GM12878 (cell line): ENCODE results near the gene ITPKB. TPM values are rescaled to one million over a fixed set of nuclear protein-coding genes. Genes with fewer than 3 reads are reported as not detected.

Experiments
- ATAC-seq: fragments of 200-7000 bp; cut with Tn5 transposase; 3 replicates; pipeline ENCODE4 v1.9.1; 2020; ENCODE audit warnings: mild to moderate bottlenecking, moderate library complexity
- BruUV-seq: library from RNA; stranded (reverse); fragments of 400-500 nt; replicated peaks from 2 replicates; lab custom pipeline; 2021; lab: Mats Ljungman, UMichigan
- CTCF ChIA-PET: fragments of 300-600 bp; sonication (Branson Sonifier 250); formaldehyde crosslinking; extraction: SDS; loops from one replicate; lab custom pipeline; 2021; ENCODE audit warnings: inconsistent platforms; lab: Yijun Ruan, JAX
- POLR2A ChIA-PET: fragments of 350-600 bp; formaldehyde crosslinking; extraction: SDS; loops from one replicate; lab custom pipeline; 2021; ENCODE audit warnings: inconsistent platforms; lab: Charles Lee
- RAD21 ChIA-PET: fragments of 300-600 bp; sonication (Branson Sonifier 250); formaldehyde crosslinking; loops from one replicate; lab custom pipeline; 2023; ENCODE audit warnings: antibody characterized with exemption; ENCODE audit not compliant: unreplicated experiment; lab: Charles Lee
- SMC1A ChIA-PET: fragments of 300-600 bp; sonication (Branson Sonifier 250); formaldehyde crosslinking; loops from one replicate; lab custom pipeline; 2023; ENCODE audit not compliant: unreplicated experiment, uncharacterized antibody; lab: Charles Lee
- DNase-seq: peaks from one replicate; pipeline ENCODE4 v3.0.0-alpha.2; 2011; ENCODE audit warnings: low read depth, low spot score
- FAIRE-seq: peaks from 3 replicates; lab custom pipeline; 2011; peaks lifted over from hg19 to GRCh38; lab: Jason Lieb, UNC
- H2AFZ ChIP-seq: 2 replicates; pipeline ENCODE4 v1.6.0; 2011; ENCODE audit warnings: low read depth, low read length, control low read depth; ENCODE audit not compliant: control insufficient read depth
- H3K27ac ChIP-seq: 2 replicates; pipeline ENCODE4 v1.5.1; 2011; ENCODE audit warnings: control low read depth; ENCODE audit not compliant: control insufficient read depth, insufficient read depth
- H3K27me3 ChIP-seq, 2 experiments: replicated peaks in 1 of 2; 2 replicates each; pipeline versions ENCODE4 v1.6.0 to v1.6.1; 2011; ENCODE audit warnings: low read length in 1 of 2; ENCODE audit not compliant: control insufficient read depth in 2 of 2, insufficient read depth in 2 of 2
- H3K36me3 ChIP-seq, 2 experiments: 2 replicates each; pipeline ENCODE4 v1.5.1; 2011; ENCODE audit warnings: low read length in 1 of 2; ENCODE audit not compliant: control insufficient read depth in 2 of 2, insufficient read depth in 2 of 2
- H3K4me1 ChIP-seq: 2 replicates; pipeline ENCODE4 v1.6.1; 2011; ENCODE audit warnings: mild to moderate bottlenecking, low read length, moderate library complexity, mixed read lengths; ENCODE audit not compliant: control insufficient read depth, insufficient read depth
- H3K4me2 ChIP-seq: 2 replicates; pipeline ENCODE4 v1.6.0; 2011; ENCODE audit warnings: control low read depth; ENCODE audit not compliant: control insufficient read depth, insufficient read depth
- H3K4me3 ChIP-seq: fragments of 200-600 bp; sonication (generic); 2 replicates; pipeline ENCODE4 v1.5.1; 2016
- H3K79me2 ChIP-seq: 2 replicates; pipeline ENCODE4 v1.6.0; 2011; ENCODE audit warnings: low read length; ENCODE audit not compliant: control insufficient read depth, insufficient read depth
- H3K9ac ChIP-seq: 2 replicates; pipeline ENCODE4 v1.8.0; 2011; ENCODE audit warnings: low read length, control low read depth, mixed read lengths; ENCODE audit not compliant: control insufficient read depth, insufficient read depth
- H3K9me3 ChIP-seq: replicated peaks from 3 replicates; pipeline ENCODE4 v1.5.1; 2011; ENCODE audit warnings: mild to moderate bottlenecking, low read length; ENCODE audit not compliant: control insufficient read depth, insufficient read depth
- H4K20me1 ChIP-seq: 2 replicates; pipeline ENCODE4 v1.6.0; 2011; ENCODE audit not compliant: control insufficient read depth, insufficient read depth
- ESRRA ChIP-seq: IDR thresholded peaks from 2 replicates; pipeline ENCODE4 v1.6.1; 2012; ENCODE audit warnings: mild to moderate bottlenecking, low read length, improper control_type of control experiment
- MAX ChIP-seq: IDR thresholded peaks from 2 replicates; pipeline ENCODE4 v1.6.1; 2012; ENCODE audit warnings: low read depth, low read length, improper control_type of control experiment
- MLLT1 ChIP-seq: fragments of 450-650 bp; IDR thresholded peaks from 2 replicates; pipeline ENCODE4 v1.6.1; 2016; ENCODE audit warnings: mild to moderate bottlenecking
- NFYA ChIP-seq: IDR thresholded peaks from 2 replicates; pipeline ENCODE4 v1.6.1; 2011; ENCODE audit warnings: low read depth, mild to moderate bottlenecking, low read length, improper control_type of control experiment, borderline replicate concordance
- POU2F2 ChIP-seq: IDR thresholded peaks from 3 replicates; pipeline ENCODE4 v1.6.1; 2011; ENCODE audit warnings: low read depth, mild to moderate bottlenecking, low read length, borderline replicate concordance
- PRDM15 ChIP-seq: fragments of 450-650 bp; formaldehyde crosslinking; IDR thresholded peaks from 2 replicates; pipeline ENCODE4 v1.4.0; 2020; ENCODE audit warnings: mild to moderate bottlenecking, moderate library complexity
- RELB ChIP-seq: fragments of 450-650 bp; IDR thresholded peaks from 2 replicates; pipeline ENCODE4 v1.6.1; 2017; ENCODE audit warnings: low read depth, mild to moderate bottlenecking, moderate library complexity
- SMC3 ChIP-seq: IDR thresholded peaks from 2 replicates; pipeline ENCODE4 v1.6.1; 2011; ENCODE audit warnings: low read length, improper control_type of control experiment, borderline replicate concordance
- SP1 ChIP-seq: IDR thresholded peaks from one replicate; pipeline ENCODE4 v1.6.1; 2011; ENCODE audit warnings: low read depth, low read length
- SUPT20H ChIP-seq: IDR thresholded peaks from 2 replicates; pipeline ENCODE4 v1.6.1; 2011; ENCODE audit warnings: low read depth, mild to moderate bottlenecking, low read length, moderate library complexity, borderline replicate concordance; ENCODE audit not compliant: control insufficient read depth
- TBL1XR1 ChIP-seq: IDR thresholded peaks from 2 replicates; pipeline ENCODE4 v1.6.1; 2012; ENCODE audit warnings: low read depth, low read length, improper control_type of control experiment
- ZBTB33 ChIP-seq: fragments of 450-650 bp; IDR thresholded peaks from 2 replicates; pipeline ENCODE4 v1.6.1; 2017; ENCODE audit warnings: mild to moderate bottlenecking
- whole genome bisulfite sequencing: methylation state at CpG from one replicate; pipeline ENCODE4 v1.1.6; 2016; ENCODE audit warnings: low lambda C conversion rate; ENCODE audit not compliant: insufficient replicate concordance, insufficient coverage; ENCODE audit errors: missing lambda C conversion rate; 5-methylcytosine and 5-hydroxymethylcytosine counted together
- in situ Hi-C: fragments of 300-500 bp; cut with MboI; formaldehyde crosslinking; loops from 9 replicates; pipeline ENCODE4 v1.14.3; 2018; ENCODE audit warnings: mixed read lengths
- intact Hi-C: fragments of 100-400 bp; cut with micrococcal nuclease; formaldehyde crosslinking; loops from one replicate; pipeline ENCODE4 v1.14.2; 2022; ENCODE audit not compliant: unreplicated experiment
- polyA plus RNA-seq, 11 experiments: library from polyadenylated mRNA; depleted of rRNA in 4 of 11; unstranded in 6 of 11; stranded (reverse) in 5 of 11; fragments of >200 nt; fragmentation: Nextera tagmentation in 4 of 11; fragmentation: Illumina TruSeq in 1 of 11; extraction: Ambion mirVana in 4 of 11; extraction: Trizol in 1 of 11; gene quantifications; 1 replicate in 1 of 11; 2 replicates in 10 of 11; pipeline versions ENCODE4 v1.2.1 to v1.2.3, GENCODE V29; 2011 to 2016; ENCODE audit warnings: inconsistent platforms in 2 of 11, missing spikeins in 2 of 11, low read depth in 1 of 11
- total RNA-seq, 4 experiments: library from RNA; depleted of rRNA in 3 of 4; stranded (reverse); fragments of >200 nt in 3 of 4; fragmentation: Illumina TruSeq in 1 of 4; extraction: Trizol in 1 of 4; gene quantifications; 2 replicates each; pipeline versions ENCODE4 v1.2.1 to v1.2.3, GENCODE V29; 2013 to 2021

ITPKB gene
- total and polyA plus RNA-seq, 10 of the 15 experiments (the other 5 are each of a cell fraction or from before 2014, with no cell fraction given), result 1.3 to 38.7 (median 12.9) TPM

GRCh38 chr1:226674892-226675714 lies 64.0 kb downstream of the ITPKB start:
- H3K27ac ChIP-seq, result peak overlapping the region; percentile 67
- ChIA-PET SMC1A (interaction anchor here (0.6 to 8.6 kb wide), 6 partner anchors 13 to 152 kb away, joined by 3 to 67 read pairs (median 8); no protein-coding TSS in a partner anchor), CTCF (interaction anchor here (1.7 kb wide), 1 partner anchor 12 kb away, joined by 9 read pairs; no protein-coding TSS in a partner anchor), POLR2A (interaction anchor here (1.2 kb wide), 1 partner anchor 23 kb away, joined by 5 read pairs; no protein-coding TSS in a partner anchor), RAD21 (interaction anchor here (1.2 to 2.7 kb wide), 2 partner anchors 13 to 23 kb away, joined by 3 to 11 read pairs; no protein-coding TSS in a partner anchor)
- no peaks in the 10 kb centered on the region for H3K9me3 ChIP-seq
- DNase-seq, result peak; percentile 71
- BruUV-seq, result no TSS peak
- H3K4me3 ChIP-seq, result peak overlapping the region; percentile 24; the same call in 1 of the 2 replicates
- no peak overlapping the region; the same call in 1 of the 2 replicates for H2AFZ ChIP-seq
- no peaks in the 10 kb centered on the region for H3K27me3 ChIP-seq
- peak overlapping the region; percentile 37 for H3K9ac ChIP-seq
- peaks cover 30% of the 10 kb centered on the region for H3K79me2 ChIP-seq
- H4K20me1 ChIP-seq, result 0 out of 2 replicates have a peak, but pooled peaks cover 2% of the 10 kb centered on the region
- FAIRE-seq, result peak; percentile 18
- peak; percentile 79 for ATAC-seq
- peaks cover 2 to 3% of the 10 kb centered on the region in 2 experiments; a peak in 3 of 4 replicates for H3K36me3 ChIP-seq
- in situ Hi-C loops (no loop called here), intact Hi-C loops (loop anchor here (1.0 kb wide), 1 partner anchor 12 kb away; no protein-coding TSS in a partner anchor)
- peak overlapping the region; percentile 92 for H3K4me2 ChIP-seq
- 8% methylated on average over 17 of the region's 17 CpGs for WGBS
- peaks cover 57% of the 10 kb centered on the region for H3K4me1 ChIP-seq
- TF ChIP-seq SMC3 (no peak), ESRRA (no peak), SP1 (no peak), POU2F2 (no peak), MLLT1 (0 out of 2 replicates have a peak, but pooled peaks have one; percentile 54), MAX (no peak), SUPT20H (no peak), NFYA (no peak), RELB (peak; percentile 72; the same call in 1 of the 2 replicates), TBL1XR1 (peak; percentile 51; the same call in 1 of the 2 replicates), PRDM15 (CRISPR knock-in tag) (no peak), ZBTB33 (no peak)
